K562 (cell line): ENCODE data around the gene UBXN1. TPM values are rescaled to one million over a fixed set of nuclear protein-coding genes. Genes with fewer than 3 reads are reported as not detected.

ENCODE experiments used
- BRD9 ChIP-seq: fragments of 450-650 bp; IDR thresholded peaks from 2 replicates; pipeline ENCODE4 v1.6.1; 2018; ENCODE audit warnings: low read depth; ENCODE audit not compliant: partially characterized antibody
- CLOCK ChIP-seq: fragments of 250-450 bp; sonication (Bioruptor Pico); IDR thresholded peaks from 2 replicates; pipeline ENCODE4 v1.4.0; 2020; ENCODE audit warnings: mild to moderate bottlenecking, moderate library complexity, borderline replicate concordance
- CSDE1 ChIP-seq, 2 experiments: fragments of 450-650 bp; IDR thresholded peaks; 2 replicates each; pipeline ENCODE4 v1.6.1; 2016; ENCODE audit warnings: mild to moderate bottlenecking in 1 of 2
- DLX4 ChIP-seq: fragments of 250-450 bp; sonication (Bioruptor Pico); IDR thresholded peaks from 2 replicates; pipeline ENCODE4 v1.6.1; 2021; ENCODE audit warnings: mild to moderate bottlenecking
- E2F3 ChIP-seq: fragments of 250-450 bp; sonication (Bioruptor Pico); IDR thresholded peaks from 2 replicates; pipeline ENCODE4 v1.4.0; 2020; ENCODE audit warnings: mild to moderate bottlenecking
- ILF3 ChIP-seq: fragments of 450-650 bp; IDR thresholded peaks from 2 replicates; pipeline ENCODE4 v1.6.1; 2018; ENCODE audit warnings: antibody characterized with exemption, mild to moderate bottlenecking, moderate library complexity, borderline replicate concordance
- MAFF ChIP-seq: IDR thresholded peaks from 2 replicates; pipeline ENCODE4 v1.6.1; 2012; ENCODE audit warnings: low read length, improper control_type of control experiment
- MEIS2 ChIP-seq: fragments of 450-650 bp; IDR thresholded peaks from 2 replicates; pipeline ENCODE4 v1.6.1; 2014; ENCODE audit warnings: mild to moderate bottlenecking; ENCODE audit not compliant: partially characterized antibody
- NELFE ChIP-seq: IDR thresholded peaks from 2 replicates; pipeline ENCODE4 v1.6.1; 2011; ENCODE audit warnings: mild to moderate bottlenecking; ENCODE audit not compliant: insufficient read depth, insufficient read length
- NFE2L1 ChIP-seq: fragments of 450-650 bp; IDR thresholded peaks from 2 replicates; pipeline ENCODE4 v1.6.1; 2016; ENCODE audit warnings: missing genetic modification characterization, low read depth, mild to moderate bottlenecking, missing compliant biosample characterization, moderate library complexity, borderline replicate concordance
- NRF1 ChIP-seq, 2 experiments: fragments of 450-650 bp; IDR thresholded peaks in 1 of 2; conservative IDR thresholded peaks in 1 of 2; 2 replicates each; pipeline ENCODE4 v1.6.1; 2014; ENCODE audit warnings: mild to moderate bottlenecking in 2 of 2
- POLR2A ChIP-seq: fragments of 450-650 bp; conservative IDR thresholded peaks from 2 replicates; pipeline ENCODE4 v1.6.1; 2016
- POLR2H ChIP-seq: IDR thresholded peaks from 2 replicates; pipeline ENCODE4 v1.6.1; 2016; ENCODE audit warnings: missing genetic modification characterization, low read depth, mild to moderate bottlenecking, control low read depth, missing compliant biosample characterization, moderate library complexity
- RBM15 ChIP-seq: fragments of 200-400 bp; formaldehyde crosslinking; IDR thresholded peaks from 2 replicates; pipeline ENCODE4 v1.6.1; 2018; ENCODE audit warnings: mild to moderate bottlenecking, low read length, moderate library complexity; ENCODE audit not compliant: insufficient read depth
- SAFB ChIP-seq: fragments of 200-400 bp; formaldehyde crosslinking; IDR thresholded peaks from 2 replicates; pipeline ENCODE4 v1.6.1; 2017; ENCODE audit warnings: low read depth, low read length, borderline replicate concordance
- SRSF1 ChIP-seq: fragments of 200-400 bp; formaldehyde crosslinking; IDR thresholded peaks from 2 replicates; pipeline ENCODE4 v1.6.1; 2017; ENCODE audit warnings: mild to moderate bottlenecking, low read depth, low read length, moderate library complexity
- TAF15 ChIP-seq: fragments of 200-400 bp; formaldehyde crosslinking; IDR thresholded peaks from 2 replicates; pipeline ENCODE4 v1.6.1; 2017; ENCODE audit warnings: mild to moderate bottlenecking, low read depth, low read length, moderate library complexity
- TCFL5 ChIP-seq: fragments of 250-450 bp; sonication (Bioruptor Pico); conservative IDR thresholded peaks from 2 replicates; pipeline ENCODE4 v1.6.1; 2021; ENCODE audit warnings: mild to moderate bottlenecking, moderate library complexity, matching md5 sums
- ZC3H4 ChIP-seq: sonication (generic); formaldehyde crosslinking; IDR thresholded peaks from 2 replicates; pipeline ENCODE4 v1.9.0; 2021; ENCODE audit warnings: missing genetic modification reagents, borderline replicate concordance
- polyA plus RNA-seq, 8 experiments: library from polyadenylated mRNA; depleted of rRNA in 4 of 8; stranded (reverse) in 5 of 8; unstranded in 3 of 8; fragments of >200 nt; fragmentation: Nextera tagmentation in 2 of 8; fragmentation: Illumina TruSeq in 1 of 8; extraction: Ambion mirVana in 2 of 8; extraction: Trizol in 1 of 8; gene quantifications; 2 replicates each; pipeline versions ENCODE4 v1.2.1 to v1.2.3, GENCODE V29; 2011 to 2014; ENCODE audit warnings: inconsistent platforms in 1 of 8, missing spikeins in 1 of 8
- total RNA-seq, 7 experiments: library from RNA; depleted of rRNA in 6 of 7; stranded (reverse); fragments of >200 nt in 6 of 7; fragmentation: Illumina TruSeq in 2 of 7; extraction: Trizol in 2 of 7; gene quantifications; 2 replicates each; pipeline versions ENCODE4 v1.2.1 to v1.2.3, GENCODE V29; 2011 to 2021; ENCODE audit warnings: low replicate concordance in 1 of 7
- TF ChIP-seq, protein P1 (sequence below): sonication (generic); formaldehyde crosslinking; IDR thresholded peaks from 2 replicates; pipeline ENCODE4 v1.8.1; 2023; ENCODE audit warnings: mild to moderate bottlenecking, missing genetic modification reagents
- TF ChIP-seq, protein P2 (sequence below): fragments of 450-650 bp; IDR thresholded peaks from 2 replicates; pipeline ENCODE4 v1.6.1; 2016; ENCODE audit warnings: mild to moderate bottlenecking

UBXN1 gene
- total and polyA plus RNA-seq, 9 of the 15 experiments (the other 6 are each of a cell fraction or from before 2014, with no cell fraction given): 4.8 to 263 (median 99.7) TPM

- TF ChIP-seq BRD9: no peak
- peak; percentile 59; the same call in 1 of the 2 replicates for TF ChIP-seq E2F3 (CRISPR knock-in tag)
- TF ChIP-seq NFE2L1: no peak
- no peak for TF ChIP-seq DLX4
- TF ChIP-seq, protein P1, sequence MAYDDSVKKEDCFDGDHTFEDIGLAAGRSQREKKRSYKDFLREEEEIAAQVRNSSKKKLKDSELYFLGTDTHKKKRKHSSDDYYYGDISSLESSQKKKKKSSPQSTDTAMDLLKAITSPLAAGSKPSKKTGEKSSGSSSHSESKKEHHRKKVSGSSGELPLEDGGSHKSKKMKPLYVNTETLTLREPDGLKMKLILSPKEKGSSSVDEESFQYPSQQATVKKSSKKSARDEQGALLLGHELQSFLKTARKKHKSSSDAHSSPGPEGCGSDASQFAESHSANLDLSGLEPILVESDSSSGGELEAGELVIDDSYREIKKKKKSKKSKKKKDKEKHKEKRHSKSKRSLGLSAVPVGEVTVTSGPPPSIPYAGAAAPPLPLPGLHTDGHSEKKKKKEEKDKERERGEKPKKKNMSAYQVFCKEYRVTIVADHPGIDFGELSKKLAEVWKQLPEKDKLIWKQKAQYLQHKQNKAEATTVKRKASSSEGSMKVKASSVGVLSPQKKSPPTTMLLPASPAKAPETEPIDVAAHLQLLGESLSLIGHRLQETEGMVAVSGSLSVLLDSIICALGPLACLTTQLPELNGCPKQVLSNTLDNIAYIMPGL (CRISPR knock-in tag): peak; percentile 57; the same call in 1 of the 2 replicates
- TF ChIP-seq ILF3: no peak
- TF ChIP-seq RBM15: no peak
- peak; percentile 75 to 76 for TF ChIP-seq NRF1 (conservative IDR thresholded peaks at IDR 0.05 in 1 of 2, IDR thresholded peaks at IDR 0.05 in 1 of 2)
- no peak for TF ChIP-seq TCFL5
- TF ChIP-seq NELFE: no peak
- TF ChIP-seq MAFF: no peak
- TF ChIP-seq, protein P2, sequence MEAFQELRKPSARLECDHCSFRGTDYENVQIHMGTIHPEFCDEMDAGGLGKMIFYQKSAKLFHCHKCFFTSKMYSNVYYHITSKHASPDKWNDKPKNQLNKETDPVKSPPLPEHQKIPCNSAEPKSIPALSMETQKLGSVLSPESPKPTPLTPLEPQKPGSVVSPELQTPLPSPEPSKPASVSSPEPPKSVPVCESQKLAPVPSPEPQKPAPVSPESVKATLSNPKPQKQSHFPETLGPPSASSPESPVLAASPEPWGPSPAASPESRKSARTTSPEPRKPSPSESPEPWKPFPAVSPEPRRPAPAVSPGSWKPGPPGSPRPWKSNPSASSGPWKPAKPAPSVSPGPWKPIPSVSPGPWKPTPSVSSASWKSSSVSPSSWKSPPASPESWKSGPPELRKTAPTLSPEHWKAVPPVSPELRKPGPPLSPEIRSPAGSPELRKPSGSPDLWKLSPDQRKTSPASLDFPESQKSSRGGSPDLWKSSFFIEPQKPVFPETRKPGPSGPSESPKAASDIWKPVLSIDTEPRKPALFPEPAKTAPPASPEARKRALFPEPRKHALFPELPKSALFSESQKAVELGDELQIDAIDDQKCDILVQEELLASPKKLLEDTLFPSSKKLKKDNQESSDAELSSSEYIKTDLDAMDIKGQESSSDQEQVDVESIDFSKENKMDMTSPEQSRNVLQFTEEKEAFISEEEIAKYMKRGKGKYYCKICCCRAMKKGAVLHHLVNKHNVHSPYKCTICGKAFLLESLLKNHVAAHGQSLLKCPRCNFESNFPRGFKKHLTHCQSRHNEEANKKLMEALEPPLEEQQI: no peak
- peak; percentile 92 for TF ChIP-seq POLR2A
- no peak for TF ChIP-seq MEIS2
- TF ChIP-seq CLOCK (CRISPR knock-in tag): no peak
- peak in 1 of 2 experiments; percentile 40; a peak in 1 of 4 replicates for TF ChIP-seq CSDE1 (IDR thresholded peaks at IDR 0.05)
- TF ChIP-seq SRSF1: no peak
- peak; percentile 82 for TF ChIP-seq POLR2H (tag)
- 0 out of 2 replicates have a peak, but pooled peaks have one; percentile 69 for TF ChIP-seq ZC3H4 (CRISPR knock-in tag)
- peak; percentile 80 for TF ChIP-seq SAFB
- TF ChIP-seq TAF15: peak; percentile 70; the same call in 1 of the 2 replicates
Measured at GRCh38 chr11:62671608-62672389, 7.1 kb downstream of the UBXN1 start, which contains the start of the genes LBHD1 and UQCC3 (continued).
